ENCODE results near the gene XK.
"Not testable (repeated sequence)": the region's sequence is repeated elsewhere in the genome, so short reads cannot be mapped to it uniquely, and the experiment has no call there.

Gene XK

GRCh38 chrX:37759351-37759750 is 73.8 kb downstream of the XK start:
- no peak for DNase-seq

GRCh38 chrX:37759878-37760418 is 74.4 kb downstream of the XK start:
- no peak for DNase-seq

GRCh38 chrX:37763400-37763799 is 77.8 kb downstream of the XK start:
- no peak for DNase-seq

GRCh38 chrX:37765507-37765906 is 79.9 kb downstream of the XK start:
- DNase-seq: no peak

- no peak for DNase-seq
These were observed 81.8 kb downstream of the XK start for GRCh38 chrX:37767430-37767829.

- not testable (repeated sequence) for DNase-seq
These were observed 83.3 kb downstream of the XK start for GRCh38 chrX:37768866-37769265.

GRCh38 chrX:37776283-37776986 is 90.8 kb downstream of the XK start:
- DNase-seq: no peak

GRCh38 chrX:37776987-37777325 is 91.4 kb downstream of the XK start:
- no peak for DNase-seq

GRCh38 chrX:37779857-37780256 is 94.3 kb downstream of the XK start, which contains the start of gene CYBB:
CYBB (plus strand) TSS chrX:37780059; CDS start chrX:37780078, 19 bp downstream.
- no peak for DNase-seq

GRCh38 chrX:37781081-37781480 is 95.5 kb downstream of the XK start:
- DNase-seq: no peak

Measured in GOT3 (cell line).